NT2/D1 (cell line): ENCODE results near the gene PHF2.
A peak's percentile ranks its signal among the peaks of the same experiment; 100 is the strongest.

ENCODE experiments used
- DNase-seq: peaks from one replicate; pipeline ENCODE4 v3.0.0-alpha.2; 2011; ENCODE audit warnings: low read depth, low spot score
- H3K27me3 ChIP-seq: 2 replicates; pipeline ENCODE4 v1.6.0; 2011; ENCODE audit warnings: mild to moderate bottlenecking; ENCODE audit not compliant: insufficient read length, insufficient read depth
- H3K36me3 ChIP-seq: 2 replicates; pipeline ENCODE4 v1.6.1; 2011; ENCODE audit warnings: mild to moderate bottlenecking, low read length, mixed read lengths; ENCODE audit not compliant: insufficient read depth, insufficient read length
- H3K4me1 ChIP-seq: 2 replicates; pipeline ENCODE4 v1.5.1; 2011; ENCODE audit not compliant: insufficient read depth, insufficient read length
- H3K4me3 ChIP-seq: 2 replicates; pipeline ENCODE4 v1.5.1; 2011; ENCODE audit warnings: low read depth; ENCODE audit not compliant: insufficient read length
- H3K9ac ChIP-seq: 2 replicates; pipeline ENCODE4 v1.6.0; 2011; ENCODE audit warnings: low read depth; ENCODE audit not compliant: insufficient read length
- H3K9me3 ChIP-seq: 2 replicates; pipeline ENCODE4 v1.5.1; 2011; ENCODE audit warnings: mild to moderate bottlenecking, low read length; ENCODE audit not compliant: insufficient read depth
- SUZ12 ChIP-seq: IDR thresholded peaks from 2 replicates; pipeline ENCODE4 v1.6.1; 2011; ENCODE audit not compliant: insufficient read length, insufficient read depth; ENCODE audit errors: extremely low read depth
- YY1 ChIP-seq: IDR thresholded peaks from 2 replicates; pipeline ENCODE4 v1.6.1; 2011; ENCODE audit not compliant: insufficient read length, insufficient read depth
- ZNF274 ChIP-seq: IDR thresholded peaks from 2 replicates; pipeline ENCODE4 v1.6.1; 2011; ENCODE audit warnings: mild to moderate bottlenecking, low read depth, low read length

PHF2 gene

DNA sequence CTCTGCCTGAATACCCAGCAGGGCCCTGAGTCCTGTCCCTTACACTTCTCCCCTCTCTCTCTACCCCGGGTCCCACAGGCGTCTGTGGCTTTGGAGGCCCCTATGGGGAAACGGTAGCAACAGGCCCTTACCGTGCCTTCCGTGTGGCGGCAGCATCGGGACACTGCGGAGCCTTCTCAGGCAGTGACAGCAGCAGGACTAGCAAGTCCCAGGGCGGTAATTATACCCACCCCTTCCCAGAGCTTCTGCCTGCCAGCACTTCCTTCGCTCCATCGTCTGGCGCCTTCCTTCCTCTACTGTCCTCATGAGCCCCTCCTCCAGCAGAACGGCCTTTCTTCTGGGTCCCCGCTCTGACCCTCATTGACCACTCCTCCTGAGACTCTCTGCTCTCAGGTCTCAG is 17.9 kb upstream of the PHF2 start:
- Histone ChIP-seq H3K4me3 (no peak overlapping the region), H3K4me1 (peaks cover 3% of the 10 kb centered on the region), H3K9me3 (no peaks in the 10 kb centered on the region), H3K27me3 (no peaks in the 10 kb centered on the region), H3K36me3 (peaks cover 86% of the 10 kb centered on the region), H3K9ac (no peak overlapping the region)
- no peak for DNase-seq
- TF ChIP-seq YY1, result no peak
- no peak for TF ChIP-seq ZNF274
- TF ChIP-seq SUZ12, result no peak

DNA sequence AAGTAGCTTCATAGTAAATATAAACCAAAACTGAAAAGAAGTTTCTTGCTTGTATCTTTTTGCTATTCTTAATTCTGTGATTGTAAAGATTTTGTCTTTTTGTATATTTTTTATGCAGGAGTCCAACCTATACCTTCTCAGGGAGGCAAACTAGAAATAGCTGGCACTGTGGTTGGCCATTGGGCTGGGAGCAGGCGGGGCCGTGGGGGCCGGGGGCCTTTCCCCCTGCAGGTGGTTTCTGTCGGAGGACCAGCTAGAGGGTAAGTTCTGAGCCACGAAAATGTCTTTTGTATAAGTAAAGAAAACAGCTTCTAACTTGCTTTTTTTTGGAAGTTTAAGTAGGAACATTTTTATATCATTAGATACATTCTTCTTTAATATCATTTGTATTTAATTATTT is 15.4 kb upstream of the PHF2 start:
- H3K4me3 ChIP-seq, result no peak overlapping the region
- H3K27me3 ChIP-seq, result no peaks in the 10 kb centered on the region
- TF ChIP-seq YY1 (no peak), SUZ12 (no peak), ZNF274 (no peak)
- peaks cover 82% of the 10 kb centered on the region for H3K36me3 ChIP-seq
- DNase-seq, result no peak
- H3K9me3 ChIP-seq, result no peaks in the 10 kb centered on the region
- no peak overlapping the region for H3K9ac ChIP-seq
- peaks cover 3% of the 10 kb centered on the region for H3K4me1 ChIP-seq

DNA sequence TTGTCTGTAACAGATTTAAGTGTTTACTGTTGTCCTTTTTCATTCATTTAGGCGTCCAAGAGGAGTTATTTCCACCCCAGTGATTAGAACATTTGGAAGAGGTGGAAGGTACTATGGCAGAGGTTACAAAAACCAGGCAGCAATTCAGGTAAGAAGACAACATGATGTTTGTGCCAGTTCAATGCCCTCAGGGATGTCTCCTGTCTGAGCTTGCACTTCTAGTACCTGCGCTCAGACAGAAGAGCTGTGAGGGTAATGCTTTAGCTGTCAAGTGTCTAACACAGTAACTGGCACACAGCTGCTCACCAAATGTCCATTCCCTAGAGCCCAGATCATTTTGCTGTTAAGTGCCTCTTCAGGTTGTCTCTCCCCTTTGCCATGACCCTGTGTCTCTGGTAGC is 14.2 kb upstream of the PHF2 start:
- Histone ChIP-seq H3K9me3 (no peaks in the 10 kb centered on the region), H3K4me3 (no peak overlapping the region), H3K9ac (no peak overlapping the region), H3K27me3 (no peaks in the 10 kb centered on the region), H3K4me1 (peaks cover 5% of the 10 kb centered on the region), H3K36me3 (peaks cover 73% of the 10 kb centered on the region)
- DNase-seq, result no peak
- no peak for TF ChIP-seq YY1
- no peak for TF ChIP-seq ZNF274
- TF ChIP-seq SUZ12, result no peak

DNA sequence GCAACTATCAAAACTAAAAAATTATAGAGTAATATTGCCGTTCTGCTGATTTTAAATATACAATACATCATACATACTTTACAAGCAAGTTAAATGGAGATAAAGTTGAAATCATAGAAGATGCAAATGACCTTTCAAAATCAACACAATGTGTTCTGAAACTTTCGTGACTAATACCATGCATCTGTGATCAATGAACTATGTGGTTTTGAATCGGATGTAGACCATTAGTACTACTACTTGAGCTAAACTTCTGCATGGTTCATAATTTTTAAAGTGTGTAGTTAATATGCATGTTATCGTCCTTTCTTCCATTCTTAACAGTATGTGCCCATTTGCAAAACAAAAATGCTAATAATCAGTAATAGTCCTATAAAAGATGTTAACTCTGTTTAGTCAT is 11.3 kb upstream of the PHF2 start:
- TF ChIP-seq YY1 (no peak), SUZ12 (no peak), ZNF274 (no peak)

DNA sequence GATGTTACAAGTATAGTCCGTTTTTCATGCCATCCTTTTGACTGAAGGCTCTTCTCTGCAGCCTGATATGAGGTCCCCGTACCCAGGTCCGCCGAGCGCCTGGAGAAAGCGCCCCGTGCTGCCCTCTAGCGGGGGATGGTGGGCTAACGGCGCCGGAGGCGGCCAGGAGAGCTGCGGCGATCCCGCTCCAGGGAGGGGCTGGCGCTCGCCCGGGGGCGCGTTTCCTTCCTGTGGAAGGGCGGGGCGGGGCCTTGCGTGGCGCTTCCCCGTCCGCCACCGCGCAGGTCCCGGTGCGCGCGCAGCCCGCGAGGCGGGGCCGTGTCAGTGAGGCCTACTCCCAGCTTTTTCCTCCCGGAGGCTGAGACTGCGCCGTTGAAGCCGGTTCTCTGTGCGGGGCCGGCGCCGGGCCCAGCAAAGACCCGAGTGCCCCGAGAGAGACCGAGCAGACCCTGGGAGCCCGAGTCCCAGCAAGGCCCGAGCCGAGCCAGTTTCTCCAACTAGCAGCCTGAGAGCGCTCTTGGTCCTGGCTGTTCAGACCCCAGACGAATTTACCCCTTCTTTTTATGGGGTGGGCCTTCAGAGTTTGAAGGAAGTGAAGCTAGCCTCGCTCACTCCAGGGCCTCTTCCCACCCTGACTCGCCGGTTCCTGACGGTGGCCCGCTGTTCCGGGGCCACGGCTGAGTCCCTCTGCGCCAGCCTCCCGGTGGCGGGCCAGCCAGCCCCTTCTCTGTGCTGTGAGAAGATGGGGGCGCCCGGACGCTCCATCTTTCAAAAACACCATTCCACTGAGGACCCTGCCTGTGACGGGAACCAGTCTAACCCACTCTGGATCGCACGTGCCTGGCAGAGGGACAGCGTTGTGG is 9.7 kb upstream of the PHF2 start:
- Histone ChIP-seq H3K9ac (peak overlapping the region; percentile 94), H3K27me3 (no peaks in the 10 kb centered on the region), H3K9me3 (peaks cover 13% of the 10 kb centered on the region), H3K4me1 (peaks cover 6% of the 10 kb centered on the region), H3K4me3 (peak overlapping the region; percentile 66), H3K36me3 (peaks cover 29% of the 10 kb centered on the region)
- DNase-seq, result peak; percentile 90
- no peak for TF ChIP-seq ZNF274
- TF ChIP-seq YY1, result no peak
- TF ChIP-seq SUZ12, result no peak

More for the DNA sequence above, 11.3 kb upstream of the PHF2 start:
- Histone ChIP-seq H3K9ac (no peak overlapping the region), H3K27me3 (no peaks in the 10 kb centered on the region), H3K36me3 (peaks cover 44% of the 10 kb centered on the region), H3K4me1 (peaks cover 6% of the 10 kb centered on the region), H3K4me3 (no peak overlapping the region), H3K9me3 (no peaks in the 10 kb centered on the region)
- no peak for DNase-seq

DNA sequence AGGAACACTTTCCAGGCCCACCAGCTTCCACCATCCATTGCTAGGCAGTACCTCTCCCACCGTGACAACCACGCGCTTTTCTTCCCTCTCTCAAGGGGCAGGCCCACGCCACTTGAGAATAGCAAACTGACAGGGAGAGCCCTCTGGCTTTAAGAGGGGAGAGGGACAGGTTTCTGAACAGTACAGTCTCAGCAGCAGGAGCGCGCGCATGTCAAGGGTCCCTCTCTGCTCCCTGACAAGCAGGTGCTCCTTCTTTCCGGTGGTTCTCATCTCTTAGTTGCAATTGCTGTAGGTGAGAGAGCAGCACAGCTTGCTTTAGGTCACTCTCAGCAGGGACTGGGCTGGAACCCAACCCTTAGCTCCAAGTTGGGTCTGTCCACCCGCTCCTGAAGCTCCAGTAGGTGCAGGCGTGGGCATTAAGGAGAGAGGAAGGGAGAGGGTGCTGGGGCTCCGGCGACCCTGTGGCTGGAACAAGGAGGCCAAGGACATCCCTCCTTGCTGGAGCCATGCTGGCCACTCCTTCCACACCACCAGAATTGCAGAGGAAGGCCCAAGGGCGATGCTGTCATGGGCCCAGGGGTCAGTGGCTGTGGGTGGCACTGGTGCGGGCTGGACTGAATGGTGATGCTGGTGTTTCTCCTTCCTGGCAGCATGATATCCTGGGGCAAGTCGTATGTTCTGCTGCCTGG is 9.0 kb upstream of the PHF2 start:
- Histone ChIP-seq H3K4me1 (peaks cover 6% of the 10 kb centered on the region), H3K9ac (peak overlapping the region; percentile 94)
- no peak for DNase-seq

DNA sequence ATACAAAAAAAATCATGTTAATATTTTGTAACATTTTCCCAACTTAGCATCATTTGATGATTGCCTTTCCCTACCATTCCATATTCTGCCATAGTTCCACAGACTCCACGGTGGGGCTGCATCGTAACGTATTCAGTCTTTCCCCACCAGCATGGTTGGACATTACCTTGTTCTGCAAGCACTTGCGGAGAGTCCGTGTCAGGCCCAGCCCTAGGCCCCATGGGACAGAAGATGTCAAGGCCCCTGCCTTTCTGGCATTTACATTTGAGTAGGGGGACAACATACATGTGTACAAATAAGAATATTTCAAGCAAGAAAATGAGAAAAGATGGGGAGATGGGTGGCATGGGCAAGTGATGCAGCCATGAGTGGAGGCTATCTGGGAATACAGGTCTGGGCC is 8.2 kb upstream of the PHF2 start:
- Histone ChIP-seq H3K4me1 (peaks cover 6% of the 10 kb centered on the region), H3K4me3 (no peak overlapping the region), H3K27me3 (no peaks in the 10 kb centered on the region), H3K9ac (no peak overlapping the region), H3K9me3 (peaks cover 13% of the 10 kb centered on the region), H3K36me3 (peaks cover 14% of the 10 kb centered on the region)
- DNase-seq, result no peak
- TF ChIP-seq ZNF274 (no peak), YY1 (no peak), SUZ12 (no peak)

More for the DNA sequence above, 9.0 kb upstream of the PHF2 start:
- Histone ChIP-seq H3K4me3 (peak overlapping the region; percentile 66), H3K36me3 (peaks cover 21% of the 10 kb centered on the region), H3K27me3 (no peaks in the 10 kb centered on the region), H3K9me3 (peaks cover 13% of the 10 kb centered on the region)
- TF ChIP-seq ZNF274, result no peak
- TF ChIP-seq SUZ12, result no peak
- no peak for TF ChIP-seq YY1
